Lung microvascular endothelial cell (primary cell): Measurements from ENCODE around the gene KCNJ10. TPM values are rescaled to one million over a fixed set of nuclear protein-coding genes. Genes with fewer than 3 reads are reported as not detected.
A peak's percentile ranks its signal among the peaks of the same experiment; 100 is the strongest.

Experiments used
- DNase-seq, 2 donors: peaks; one replicate each; pipeline versions ENCODE4 v3.0.0 to v3.0.0-alpha.2; 2010; ENCODE audit warnings: low read depth in 2 of 2
- total RNA-seq: library from RNA; depleted of rRNA; stranded (reverse); fragments of >200 nt; gene quantifications from 2 replicates; pipeline ENCODE4 v1.2.1, GENCODE V29; 2014

KCNJ10 gene
- total RNA-seq, 1 donor from 2014 or later: not detected

DNA sequence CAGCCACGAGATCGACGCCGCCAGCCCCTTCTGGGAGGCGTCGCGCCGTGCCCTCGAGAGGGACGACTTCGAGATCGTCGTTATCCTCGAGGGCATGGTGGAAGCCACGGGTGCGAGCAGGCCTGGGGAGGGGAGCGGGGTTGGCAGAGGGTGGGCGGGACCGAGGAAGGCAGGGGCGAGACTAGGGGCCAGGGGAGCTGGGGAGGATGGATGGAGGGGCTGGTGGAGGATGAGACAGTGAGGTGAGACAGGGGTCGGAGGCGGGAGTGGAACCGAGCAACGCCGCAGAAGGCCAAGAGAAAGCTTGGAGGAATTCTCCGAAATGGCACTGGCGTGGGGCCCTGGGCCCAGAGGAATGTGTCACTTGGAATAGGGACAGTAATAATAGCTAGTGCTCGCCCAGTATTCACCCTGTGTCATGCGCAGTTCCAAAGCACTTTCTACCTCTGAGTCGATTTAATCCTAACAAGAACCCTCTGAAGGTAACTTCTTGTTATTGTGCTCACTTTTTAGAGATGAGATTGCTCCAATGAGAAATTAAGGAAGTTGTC, 14.9 kb upstream of the KCNJ10 start:
- DNase-seq: no peak

GRCh38 chr1:160083968-160084770, 14.2 kb upstream of the KCNJ10 start:
- peak; percentile 39 to 67 for DNase-seq

GRCh38 chr1:160082926-160083325, 13.0 kb upstream of the KCNJ10 start:
- DNase-seq: no peak

DNA sequence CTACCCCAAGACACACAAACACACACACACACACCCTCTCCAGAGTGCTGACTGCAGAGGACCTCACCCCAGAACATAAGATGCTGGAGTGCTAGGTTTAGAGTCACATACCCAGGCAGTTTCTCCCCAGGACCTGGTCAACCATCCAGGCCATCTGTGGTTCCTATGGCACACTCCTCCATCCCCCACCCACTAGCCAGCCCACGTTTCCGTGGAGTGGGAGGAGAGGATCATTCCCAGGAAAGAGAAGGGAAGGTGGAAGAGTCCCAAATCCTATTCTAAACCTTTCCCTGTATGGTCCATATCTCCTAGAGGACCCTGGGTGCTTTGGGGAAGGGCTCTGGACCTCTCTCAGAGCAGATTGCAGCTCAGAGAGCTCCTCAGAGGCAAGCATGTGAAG, 12.5 kb upstream of the KCNJ10 start:
- no peak for DNase-seq

DNA sequence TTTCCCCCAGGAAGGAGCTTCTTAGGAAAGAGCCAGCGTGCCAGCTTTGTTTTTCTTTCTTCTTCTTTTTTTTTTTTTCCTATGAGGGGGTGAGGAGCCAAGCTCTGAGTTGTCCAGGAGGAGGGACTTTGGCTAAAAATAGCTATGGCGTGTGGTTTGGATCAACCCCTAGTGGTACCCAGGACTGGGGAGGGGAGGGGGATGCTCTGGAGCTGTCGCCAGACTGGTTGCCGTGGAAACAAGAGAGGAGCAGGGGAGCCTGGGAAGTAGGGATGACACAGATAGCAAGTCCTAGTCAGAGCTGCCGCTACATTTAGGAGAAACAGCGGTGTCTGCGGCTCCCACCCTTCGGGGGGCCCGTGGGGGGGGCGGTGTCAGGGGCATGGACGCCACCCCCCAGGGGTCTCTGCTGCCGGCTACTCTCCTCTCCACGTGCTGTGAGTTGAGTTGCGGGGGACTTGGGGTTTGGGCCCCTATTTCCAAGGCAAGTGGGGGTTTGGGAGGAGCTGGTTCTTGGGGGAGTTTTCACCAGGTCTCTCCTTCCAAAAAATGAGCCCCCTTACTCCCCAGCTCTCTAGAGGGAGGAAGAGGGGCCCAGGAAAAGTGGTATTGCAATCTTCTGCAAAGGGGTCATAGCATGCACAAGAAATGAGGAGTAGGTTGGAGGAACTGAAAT, 11.4 kb upstream of the KCNJ10 start, which contains the start of gene KCNJ9:
KCNJ9 (plus strand) TSS at position 278 of the 676 bp plus-strand sequence. CDS start 2,493 bp downstream, outside the sequence.
- no peak for DNase-seq

- no peak for DNase-seq
Observed at GRCh38 chr1:160080381-160081100, 10.6 kb upstream of the KCNJ10 start.

- DNase-seq: no peak
Observed at GRCh38 chr1:160079448-160079847, 9.5 kb upstream of the KCNJ10 start.

GRCh38 chr1:160078512-160079195, 8.7 kb upstream of the KCNJ10 start:
- DNase-seq: peak; percentile 30 to 35

DNA sequence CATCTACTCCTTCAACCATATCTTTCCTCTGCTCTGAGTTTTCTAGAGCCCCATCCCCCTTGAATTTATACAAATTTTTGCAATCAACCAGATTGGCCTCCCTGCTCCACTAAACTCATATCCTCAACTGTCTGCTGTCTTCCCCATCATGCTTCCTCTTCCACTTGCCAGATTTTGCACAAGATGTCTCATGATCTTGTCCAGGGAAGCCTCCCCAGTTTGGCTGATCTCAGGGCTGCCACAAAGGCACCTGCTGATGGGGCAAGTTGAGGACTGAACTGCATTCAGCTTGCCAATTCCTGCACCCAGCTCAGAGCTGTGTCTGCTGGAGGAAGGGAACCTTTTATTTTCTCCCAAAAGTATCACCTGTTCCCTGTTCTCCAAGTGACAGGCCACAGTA, 7.5 kb upstream of the KCNJ10 start:
- no peak for DNase-seq

DNA sequence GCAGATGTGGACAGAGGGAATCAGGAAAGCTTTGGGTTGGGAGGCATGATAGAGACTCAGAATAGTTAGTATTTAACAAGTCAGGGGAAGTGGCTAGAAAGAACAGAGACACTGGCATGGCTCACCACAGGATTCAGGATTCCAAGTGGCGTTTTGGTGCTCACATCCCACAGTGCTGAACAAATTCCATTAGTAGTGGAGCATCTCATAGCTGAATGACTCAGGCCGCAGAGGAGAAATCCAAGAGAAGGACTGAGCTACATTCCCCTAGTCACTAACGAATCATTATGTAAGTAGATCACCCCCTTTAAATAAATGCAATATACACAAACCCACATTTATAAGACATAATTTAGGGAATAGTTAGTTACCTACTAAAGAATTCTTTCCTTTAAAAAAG, 6.3 kb upstream of the KCNJ10 start:
- DNase-seq: no peak

DNA sequence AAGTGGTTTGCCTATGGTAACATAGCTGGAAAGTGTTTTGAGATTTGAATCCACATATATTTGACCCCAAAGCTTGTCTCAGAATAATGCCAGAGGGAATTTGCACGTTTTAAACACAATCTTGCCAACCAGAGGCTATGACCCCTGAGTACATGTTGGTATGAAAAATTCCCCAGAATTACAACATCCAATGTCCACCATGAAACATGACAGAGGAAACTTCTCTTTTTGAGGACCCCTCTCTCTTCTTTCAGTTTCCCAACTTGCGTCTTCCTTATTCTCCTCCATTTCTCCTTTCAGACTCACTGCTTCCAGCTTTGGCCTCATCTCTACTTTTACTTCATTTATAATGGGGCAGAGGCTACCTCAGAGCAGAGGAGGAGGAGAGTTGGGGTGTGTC, 5.9 kb upstream of the KCNJ10 start:
- no peak for DNase-seq

GRCh38 chr1:160074865-160075264, 4.9 kb upstream of the KCNJ10 start:
- DNase-seq: no peak

GRCh38 chr1:160071289-160071688, 1.3 kb upstream of the KCNJ10 start:
- DNase-seq: no peak

GRCh38 chr1:160070243-160071163, 543 bp upstream of the KCNJ10 start:
- DNase-seq: peak; percentile 47 to 66

DNA sequence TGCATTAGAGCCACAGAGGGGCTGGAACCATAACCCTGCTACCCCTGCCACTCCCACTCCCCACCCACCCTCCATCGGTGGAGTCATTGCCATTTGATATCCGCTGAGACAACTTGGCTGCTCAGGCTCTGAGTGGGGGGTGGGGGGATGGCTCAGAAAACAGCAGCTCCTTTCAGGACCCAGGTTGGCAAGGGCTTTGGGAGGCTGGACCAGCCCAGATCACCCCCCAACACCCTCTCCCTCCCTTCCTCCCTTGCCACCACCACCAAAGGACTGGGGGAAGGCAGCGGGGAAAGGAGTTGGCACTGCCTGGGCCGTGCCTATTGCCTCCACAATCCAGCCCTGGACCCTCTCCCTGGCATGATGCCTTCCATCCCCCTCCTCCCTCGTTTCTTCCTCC, 1.7 kb downstream of the KCNJ10 start:
- DNase-seq: no peak

DNA sequence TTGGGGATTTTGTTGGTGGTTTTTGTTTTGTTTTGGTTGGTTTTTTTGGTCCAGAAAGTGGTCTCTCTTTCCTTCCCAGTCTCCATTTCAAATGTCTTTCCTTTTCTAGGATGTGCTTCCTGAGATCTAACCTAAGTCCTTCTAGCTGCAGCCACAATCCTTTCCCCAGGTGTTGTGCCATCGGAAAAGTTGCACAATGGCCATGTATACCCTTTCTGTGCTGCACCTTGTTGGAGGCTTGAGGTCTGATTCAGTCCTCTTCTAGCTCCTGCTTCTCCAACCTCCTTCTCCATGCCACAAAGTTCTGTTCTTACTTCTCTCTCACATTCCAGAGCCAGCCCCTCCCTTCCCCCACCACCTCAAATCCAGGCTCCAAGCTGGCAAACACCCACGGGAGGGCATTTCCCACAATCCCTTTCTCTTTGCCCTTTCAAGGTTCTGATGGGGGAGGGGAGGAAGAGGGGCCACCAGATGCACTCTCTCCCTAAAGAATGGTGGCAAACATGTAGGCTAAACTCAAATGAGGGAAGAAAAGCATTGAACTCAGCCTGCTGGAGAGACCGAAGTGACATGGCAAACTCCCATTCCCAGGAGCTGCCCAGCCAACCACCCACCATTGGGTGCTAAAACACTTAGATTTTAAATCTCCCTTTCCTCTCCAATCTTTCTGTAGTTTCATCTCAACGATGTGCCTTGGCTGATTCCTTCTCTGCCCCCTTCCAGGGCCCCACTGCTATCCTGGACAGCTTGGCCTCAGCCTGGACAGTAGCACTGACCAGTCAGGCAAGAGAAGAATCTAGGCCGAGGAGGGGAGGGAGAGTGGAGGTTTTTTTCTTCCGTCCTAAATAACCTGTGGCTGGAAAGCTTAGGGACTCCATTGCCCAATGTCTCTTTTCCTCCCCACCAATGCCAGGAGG, 2.9 kb downstream of the KCNJ10 start:
- no peak for DNase-seq

DNA sequence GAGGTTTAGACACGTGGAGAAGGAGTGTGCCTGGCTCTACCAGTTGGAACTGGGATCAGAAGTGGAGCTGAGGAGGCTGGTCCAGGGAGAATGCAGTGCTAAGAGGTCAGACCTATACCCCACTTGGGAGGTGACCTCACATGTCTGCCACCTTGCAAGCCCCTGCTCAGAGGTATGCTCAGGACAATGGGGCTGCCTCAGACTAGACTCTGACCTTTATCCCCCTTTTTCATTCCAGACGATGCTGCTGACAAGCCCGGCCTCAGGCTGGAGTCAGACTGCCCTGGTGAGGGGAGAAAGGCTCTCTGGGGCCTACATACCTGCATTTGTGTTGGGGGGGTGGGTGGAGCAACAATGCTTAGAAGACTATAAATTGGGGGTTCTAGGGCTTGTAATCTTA, 5.2 kb downstream of the KCNJ10 start:
- no peak for DNase-seq

GRCh38 chr1:160064164-160064563, 5.8 kb downstream of the KCNJ10 start:
- no peak for DNase-seq

DNA sequence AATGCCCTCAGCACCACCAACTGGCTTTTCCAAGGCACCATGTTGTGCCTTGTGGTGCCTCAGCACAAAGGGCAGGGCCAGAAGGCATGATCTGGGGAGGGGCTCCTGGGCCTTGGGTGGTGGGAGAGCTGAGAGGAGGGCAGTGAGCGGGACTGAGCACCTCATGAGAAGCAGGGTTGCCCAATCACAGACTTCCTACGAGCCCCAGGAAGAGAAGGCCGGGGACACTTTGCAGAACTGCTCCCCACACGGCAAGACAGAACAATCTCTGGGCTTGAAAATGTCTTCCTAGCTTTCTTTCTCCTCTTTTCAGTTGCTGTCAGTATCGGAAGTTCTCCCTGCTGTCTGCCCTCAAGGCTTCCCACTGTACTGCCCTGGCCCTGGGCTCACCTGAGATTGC, 6.8 kb downstream of the KCNJ10 start:
- no peak for DNase-seq
